ENCODE data around the gene SORCS3. TPM values are rescaled to one million over a fixed set of nuclear protein-coding genes. Genes with fewer than 3 reads are reported as not detected.

SORCS3 gene
- total RNA-seq, 2 donors from 2014 or later = 0.68 TPM; not detected in 1

DNA sequence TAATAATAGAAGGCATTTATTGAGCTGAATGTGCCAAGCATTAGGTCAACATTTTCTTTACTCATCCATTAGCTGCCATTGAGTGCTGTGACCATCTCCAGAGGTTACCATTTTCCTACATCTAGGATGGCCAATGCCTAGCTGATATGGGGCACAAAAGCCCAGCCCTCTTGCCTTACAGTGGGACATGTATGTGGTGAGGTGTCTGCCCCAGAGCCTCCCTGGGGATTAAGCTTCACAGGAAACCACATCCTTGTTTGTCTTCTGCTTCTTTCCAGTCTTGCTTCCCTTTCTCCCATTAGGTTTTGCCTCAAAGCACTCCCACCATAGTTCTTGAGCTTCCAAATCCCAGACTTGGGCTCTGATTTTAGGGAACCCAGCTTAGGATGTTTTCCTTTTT lies 258.7 kb downstream of the SORCS3 start:
- peaks cover 2% of the 10 kb centered on the region for H3K4me1 ChIP-seq (ENCODE audit: control insufficient read depth, insufficient read depth, low read length)
- Mint-ChIP-seq H3K4me3 (no peak overlapping the region), H3K9me3 (no peaks in the 10 kb centered on the region), H3K4me1 (no peaks in the 10 kb centered on the region), H3K27me3 (ENCODE audit: insufficient read depth) (no peaks in the 10 kb centered on the region), H3K27ac (no peak overlapping the region), H3K36me3 (ENCODE audit: low read depth) (no peaks in the 10 kb centered on the region)
- H3K4me3 ChIP-seq (ENCODE audit: low read length) = no peak overlapping the region
- DNase-seq = no peak
- H3K9me3 ChIP-seq (ENCODE audit: control insufficient read depth, low read length) = no peaks in the 10 kb centered on the region
- H3K27me3 ChIP-seq (ENCODE audit: control insufficient read depth, insufficient read depth, low read length, poor library complexity, severe bottlenecking) = no peaks in the 10 kb centered on the region
- no peak for TF ChIP-seq CTCF (conservative IDR thresholded peaks at IDR 0.05)
- H3K27ac ChIP-seq (ENCODE audit: low read depth, low read length) = no peak overlapping the region
- H3K36me3 ChIP-seq (ENCODE audit: control insufficient read depth, insufficient read depth, low read length) = no peaks in the 10 kb centered on the region
- no peak overlapping the region for H3K9ac ChIP-seq (ENCODE audit: extremely low read depth, low read length, poor library complexity, severe bottlenecking)

DNA sequence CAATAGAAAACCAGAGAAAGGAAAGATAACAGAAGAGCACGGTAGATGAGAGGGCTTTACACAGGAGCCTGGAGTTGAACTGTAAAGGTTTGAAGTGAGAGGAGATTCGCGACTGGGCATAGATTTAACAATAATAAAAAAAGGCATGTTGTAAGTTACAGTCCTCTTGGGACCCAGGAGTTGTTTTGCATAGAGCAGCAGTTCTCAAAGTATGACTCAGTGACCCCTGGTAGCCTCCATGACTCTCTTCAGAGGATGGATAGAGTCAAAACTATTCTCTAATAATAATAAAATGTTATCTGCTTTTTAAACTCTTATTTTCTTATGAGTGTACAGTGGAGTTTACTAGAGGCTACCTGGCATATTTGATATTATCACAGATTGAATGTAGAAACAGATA lies 262.3 kb downstream of the SORCS3 start:
- H3K9me3 ChIP-seq (ENCODE audit: control insufficient read depth, low read length) = no peaks in the 10 kb centered on the region
- peaks cover 2% of the 10 kb centered on the region for H3K4me1 ChIP-seq (ENCODE audit: control insufficient read depth, insufficient read depth, low read length)
- H3K4me3 ChIP-seq (ENCODE audit: low read length) = no peak overlapping the region
- no peaks in the 10 kb centered on the region for H3K4me1 Mint-ChIP-seq
- no peak for DNase-seq
- H3K27me3 ChIP-seq (ENCODE audit: control insufficient read depth, insufficient read depth, low read length, poor library complexity, severe bottlenecking) = no peaks in the 10 kb centered on the region
- H3K27ac Mint-ChIP-seq = no peak overlapping the region
- H3K4me3 Mint-ChIP-seq = no peak overlapping the region
- no peaks in the 10 kb centered on the region for H3K36me3 Mint-ChIP-seq (ENCODE audit: low read depth)
- no peaks in the 10 kb centered on the region for H3K27me3 Mint-ChIP-seq (ENCODE audit: insufficient read depth)
- H3K9me3 Mint-ChIP-seq = no peaks in the 10 kb centered on the region
- no peak for TF ChIP-seq CTCF (conservative IDR thresholded peaks at IDR 0.05)
- no peaks in the 10 kb centered on the region for H3K36me3 ChIP-seq (ENCODE audit: control insufficient read depth, insufficient read depth, low read length)
- WGBS, 2 experiments (ENCODE audit: insufficient coverage in 1 of 2, insufficient read length in 1 of 2) = 81 to 90% methylated on average over 3 of the region's 3 CpGs
- H3K27ac ChIP-seq (ENCODE audit: low read depth, low read length) = no peak overlapping the region
- H3K9ac ChIP-seq (ENCODE audit: extremely low read depth, low read length, poor library complexity, severe bottlenecking) = no peak overlapping the region

DNA sequence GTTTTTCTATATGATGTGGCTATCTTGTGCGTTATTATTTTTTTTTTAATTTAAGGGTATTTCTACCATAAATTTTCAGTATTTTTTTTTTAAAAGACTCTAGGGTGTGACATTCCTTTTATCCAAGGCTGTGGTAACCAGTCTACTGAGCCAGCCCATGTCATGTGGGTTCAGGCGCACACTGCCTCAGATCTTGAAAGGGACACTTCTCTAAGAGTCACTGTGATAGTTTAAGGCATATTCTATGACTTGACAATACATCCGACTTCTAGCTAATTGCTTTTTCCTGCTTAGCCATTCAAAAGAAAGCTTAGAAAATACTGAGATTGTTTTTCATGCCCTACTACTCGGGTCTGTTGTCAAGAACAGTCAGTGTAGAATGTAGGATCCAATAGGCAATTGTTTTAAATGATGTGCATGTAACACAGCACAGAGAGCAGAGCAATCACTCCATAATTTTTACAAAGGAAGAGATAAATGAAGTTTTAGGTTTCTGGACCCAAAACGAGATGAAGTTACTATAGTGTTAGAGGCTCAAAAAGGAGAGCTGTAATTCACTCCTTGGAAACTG lies 263.7 kb downstream of the SORCS3 start:
- no peaks in the 10 kb centered on the region for H3K27me3 Mint-ChIP-seq (ENCODE audit: insufficient read depth)
- WGBS, 2 experiments (ENCODE audit: insufficient coverage in 1 of 2, insufficient read length in 1 of 2) = 86 to 100% methylated on average over 2 to 4 of the region's 5 CpGs
- no peak for DNase-seq
- no peak overlapping the region for H3K27ac Mint-ChIP-seq
- H3K36me3 ChIP-seq (ENCODE audit: control insufficient read depth, insufficient read depth, low read length) = no peaks in the 10 kb centered on the region
- no peak for TF ChIP-seq CTCF (conservative IDR thresholded peaks at IDR 0.05)
- H3K4me1 ChIP-seq (ENCODE audit: control insufficient read depth, insufficient read depth, low read length) = peaks cover 2% of the 10 kb centered on the region
- H3K4me3 ChIP-seq (ENCODE audit: low read length) = no peak overlapping the region
- H3K9me3 Mint-ChIP-seq = no peaks in the 10 kb centered on the region
- no peaks in the 10 kb centered on the region for H3K4me1 Mint-ChIP-seq
- no peak overlapping the region for H3K9ac ChIP-seq (ENCODE audit: extremely low read depth, low read length, poor library complexity, severe bottlenecking)
- H3K36me3 Mint-ChIP-seq (ENCODE audit: low read depth) = no peaks in the 10 kb centered on the region
- no peaks in the 10 kb centered on the region for H3K9me3 ChIP-seq (ENCODE audit: control insufficient read depth, low read length)
- H3K27ac ChIP-seq (ENCODE audit: low read depth, low read length) = no peak overlapping the region
- H3K27me3 ChIP-seq (ENCODE audit: control insufficient read depth, insufficient read depth, low read length, poor library complexity, severe bottlenecking) = peaks cover 9% of the 10 kb centered on the region
- H3K4me3 Mint-ChIP-seq = no peak overlapping the region

Measured in endodermal cell (in vitro differentiated cells).